ENCODE measurements around the gene MRPL3. TPM values are rescaled to one million over a fixed set of nuclear protein-coding genes. Genes with fewer than 3 reads are reported as not detected.

Gene MRPL3
- total and polyA plus RNA-seq, 2 donors (not counting 1 experiment from before 2014, with no cell fraction given): 18.5 to 50.1 TPM

GRCh38 chr3:131550562-131551465 lies 48.0 kb upstream of the MRPL3 start:
- ChIA-PET POLR2A (no interaction called here), CTCF (interaction anchor here (1.1 kb wide), 1 partner anchor 12 kb away, joined by 3 read pairs; no protein-coding TSS in a partner anchor)
- DNase-seq (no peak), ATAC-seq (ENCODE audit: low read depth) (no peak)
- no peak overlapping the region for H3K27ac Mint-ChIP-seq
- no peaks in the 10 kb centered on the region for H3K9me3 ChIP-seq (ENCODE audit: control extremely low read depth in 1 of 3, control insufficient read depth in 2 of 3, insufficient read depth in 1 of 3, low read length in 2 of 3)
- H2AFZ ChIP-seq (ENCODE audit: insufficient read depth, low read depth, low read length, poor library complexity, severe bottlenecking): no peak overlapping the region
- H3K9me3 Mint-ChIP-seq (ENCODE audit: insufficient read depth): no peaks in the 10 kb centered on the region
- H3K27me3 ChIP-seq (replicated peaks in 1 of 4; ENCODE audit: control extremely low read depth in 1 of 4, control insufficient read depth in 3 of 4, insufficient read depth in 4 of 4, low read length in 3 of 4): peaks cover 0 to 3% (median 0%) of the 10 kb centered on the region in 4 experiments
- H3K27ac ChIP-seq (ENCODE audit: low read length in 2 of 2): no peak overlapping the region
- H4K20me1 ChIP-seq (ENCODE audit: control insufficient read depth, insufficient read depth, low read length, poor library complexity, severe bottlenecking): no peaks in the 10 kb centered on the region
- TF ChIP-seq EZH2 (IDR thresholded peaks at IDR 0.05; ENCODE audit: borderline replicate concordance, insufficient read depth, low read depth, low read length, poor library complexity, severe bottlenecking): no peak
- TF ChIP-seq, protein P1, sequence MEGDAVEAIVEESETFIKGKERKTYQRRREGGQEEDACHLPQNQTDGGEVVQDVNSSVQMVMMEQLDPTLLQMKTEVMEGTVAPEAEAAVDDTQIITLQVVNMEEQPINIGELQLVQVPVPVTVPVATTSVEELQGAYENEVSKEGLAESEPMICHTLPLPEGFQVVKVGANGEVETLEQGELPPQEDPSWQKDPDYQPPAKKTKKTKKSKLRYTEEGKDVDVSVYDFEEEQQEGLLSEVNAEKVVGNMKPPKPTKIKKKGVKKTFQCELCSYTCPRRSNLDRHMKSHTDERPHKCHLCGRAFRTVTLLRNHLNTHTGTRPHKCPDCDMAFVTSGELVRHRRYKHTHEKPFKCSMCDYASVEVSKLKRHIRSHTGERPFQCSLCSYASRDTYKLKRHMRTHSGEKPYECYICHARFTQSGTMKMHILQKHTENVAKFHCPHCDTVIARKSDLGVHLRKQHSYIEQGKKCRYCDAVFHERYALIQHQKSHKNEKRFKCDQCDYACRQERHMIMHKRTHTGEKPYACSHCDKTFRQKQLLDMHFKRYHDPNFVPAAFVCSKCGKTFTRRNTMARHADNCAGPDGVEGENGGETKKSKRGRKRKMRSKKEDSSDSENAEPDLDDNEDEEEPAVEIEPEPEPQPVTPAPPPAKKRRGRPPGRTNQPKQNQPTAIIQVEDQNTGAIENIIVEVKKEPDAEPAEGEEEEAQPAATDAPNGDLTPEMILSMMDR (IDR thresholded peaks at IDR 0.05): no peak
- H3K4me1 ChIP-seq (ENCODE audit: control insufficient read depth in 2 of 2, insufficient read depth in 2 of 2, low read length in 2 of 2): no peaks in the 10 kb centered on the region
- no peaks in the 10 kb centered on the region for H3K79me2 ChIP-seq (ENCODE audit: control insufficient read depth, insufficient read depth, low read length)
- peaks cover 29% of the 10 kb centered on the region for H3K27me3 Mint-ChIP-seq
- H3K9ac ChIP-seq (ENCODE audit: low read length): no peak overlapping the region
- no peaks in the 10 kb centered on the region for H3K36me3 ChIP-seq (replicated peaks in 1 of 2; ENCODE audit: control extremely low read depth in 1 of 2, control insufficient read depth in 1 of 2, extremely low read depth in 1 of 2, insufficient read depth in 2 of 2, low read length in 1 of 2)
- H3K4me2 ChIP-seq (replicated peaks; ENCODE audit: low read depth, low read length, poor library complexity, severe bottlenecking): no peak overlapping the region
- H3K4me3 Mint-ChIP-seq: no peak overlapping the region
- no peaks in the 10 kb centered on the region for H3K4me1 Mint-ChIP-seq
- H3K4me3 ChIP-seq (ENCODE audit: control extremely low read depth in 1 of 5, extremely low read depth in 1 of 5, insufficient read depth in 1 of 5, low read depth in 2 of 5, low read length in 4 of 5): no peak overlapping the region
- 100% methylated on average over 2 of the region's 4 CpGs for WGBS (ENCODE audit: insufficient coverage)
- intact Hi-C loops (cut with micrococcal nuclease): no loop called here

GRCh38 chr3:131549340-131549739 lies 46.6 kb upstream of the MRPL3 start:
- no peaks in the 10 kb centered on the region for H3K9me3 Mint-ChIP-seq (ENCODE audit: insufficient read depth)
- no peak overlapping the region for H3K4me2 ChIP-seq (replicated peaks; ENCODE audit: low read depth, low read length, poor library complexity, severe bottlenecking)
- no peaks in the 10 kb centered on the region for H4K20me1 ChIP-seq (ENCODE audit: control insufficient read depth, insufficient read depth, low read length, poor library complexity, severe bottlenecking)
- no peaks in the 10 kb centered on the region for H3K4me1 Mint-ChIP-seq
- H3K4me1 ChIP-seq (ENCODE audit: control insufficient read depth in 2 of 2, insufficient read depth in 2 of 2, low read length in 2 of 2): no peaks in the 10 kb centered on the region
- DNase-seq (no peak), ATAC-seq (ENCODE audit: low read depth) (no peak)
- intact Hi-C loops (cut with micrococcal nuclease): no loop called here
- H3K9me3 ChIP-seq (ENCODE audit: control extremely low read depth in 1 of 3, control insufficient read depth in 2 of 3, insufficient read depth in 1 of 3, low read length in 2 of 3): no peaks in the 10 kb centered on the region
- CTCF ChIA-PET: interaction anchor here (1.1 kb wide), 1 partner anchor 11 kb away, joined by 3 read pairs; no protein-coding TSS in a partner anchor
- no CpG with 5 or more reads among the region's 1 CpG for WGBS (ENCODE audit: insufficient coverage)
- H3K27ac ChIP-seq (ENCODE audit: low read length in 2 of 2): no peak overlapping the region
- no peaks in the 10 kb centered on the region for H3K79me2 ChIP-seq (ENCODE audit: control insufficient read depth, insufficient read depth, low read length)
- peaks cover 32% of the 10 kb centered on the region for H3K27me3 Mint-ChIP-seq
- no peak overlapping the region for H3K4me3 Mint-ChIP-seq
- H3K4me3 ChIP-seq (ENCODE audit: control extremely low read depth in 1 of 5, extremely low read depth in 1 of 5, insufficient read depth in 1 of 5, low read depth in 2 of 5, low read length in 4 of 5): no peak overlapping the region
- TF ChIP-seq EZH2 (IDR thresholded peaks at IDR 0.05; ENCODE audit: borderline replicate concordance, insufficient read depth, low read depth, low read length, poor library complexity, severe bottlenecking): no peak
- TF ChIP-seq, protein P1 (IDR thresholded peaks at IDR 0.05): peak; percentile 28
- H3K27me3 ChIP-seq (replicated peaks in 1 of 4; ENCODE audit: control extremely low read depth in 1 of 4, control insufficient read depth in 3 of 4, insufficient read depth in 4 of 4, low read length in 3 of 4): peaks cover 0 to 3% (median 0%) of the 10 kb centered on the region in 4 experiments
- POLR2A ChIA-PET: no interaction called here
- H3K27ac Mint-ChIP-seq: no peak overlapping the region
- no peak overlapping the region for H3K9ac ChIP-seq (ENCODE audit: low read length)
- no peak overlapping the region for H2AFZ ChIP-seq (ENCODE audit: insufficient read depth, low read depth, low read length, poor library complexity, severe bottlenecking)
- no peaks in the 10 kb centered on the region for H3K36me3 ChIP-seq (replicated peaks in 1 of 2; ENCODE audit: control extremely low read depth in 1 of 2, control insufficient read depth in 1 of 2, extremely low read depth in 1 of 2, insufficient read depth in 2 of 2, low read length in 1 of 2)
